T-helper 2 cell treated with Interferon-gamma antibody and Interleukin-4, amounts not matched to agents 5 μg/mL and 100 μg/mL, for 36 hours (primary cell): ENCODE measurements around the gene LIMA1.
"Not testable (repeated sequence)": the region's sequence is repeated elsewhere in the genome, so short reads cannot be mapped to it uniquely, and the experiment has no call there.

Experiments
- DNase-seq: peaks from one replicate; pipeline ENCODE4 v3.0.0; 2021; ENCODE audit warnings: low spot score
- H3K27ac Mint-ChIP-seq: one replicate; pipeline ENCODE4 v1.8.0; 2021; ENCODE audit warnings: mild to moderate bottlenecking, mixed read lengths
- H3K27me3 Mint-ChIP-seq: one replicate; pipeline ENCODE4 v1.8.0; 2021; ENCODE audit warnings: low read depth, mixed read lengths
- H3K36me3 Mint-ChIP-seq: one replicate; pipeline ENCODE4 v1.8.0; 2021; ENCODE audit warnings: low read depth, mixed read lengths
- H3K4me1 Mint-ChIP-seq: one replicate; pipeline ENCODE4 v1.8.0; 2021; ENCODE audit warnings: low read depth, mixed read lengths
- H3K4me3 Mint-ChIP-seq: one replicate; pipeline ENCODE4 v1.8.0; 2022; ENCODE audit warnings: mild to moderate bottlenecking, moderate library complexity, mixed read lengths
- H3K9me3 Mint-ChIP-seq: one replicate; pipeline ENCODE4 v1.8.0; 2021; ENCODE audit warnings: mixed read lengths

Gene LIMA1

GRCh38 chr12:50231346-50231745 lies 52.0 kb downstream of the LIMA1 start:
- H3K27me3 Mint-ChIP-seq: no peaks in the 10 kb centered on the region
- H3K9me3 Mint-ChIP-seq: no peaks in the 10 kb centered on the region
- H3K4me3 Mint-ChIP-seq: no peak overlapping the region
- DNase-seq: no peak
- no peak overlapping the region for H3K27ac Mint-ChIP-seq
- peaks cover 2% of the 10 kb centered on the region for H3K36me3 Mint-ChIP-seq
- H3K4me1 Mint-ChIP-seq: peaks cover 13% of the 10 kb centered on the region

GRCh38 chr12:50230217-50230616 lies 53.1 kb downstream of the LIMA1 start:
- Mint-ChIP-seq H3K4me3 (no peak overlapping the region), H3K27ac (no peak overlapping the region), H3K9me3 (no peaks in the 10 kb centered on the region), H3K27me3 (no peaks in the 10 kb centered on the region), H3K36me3 (peaks cover 2% of the 10 kb centered on the region), H3K4me1 (peaks cover 16% of the 10 kb centered on the region)
- DNase-seq: no peak

GRCh38 chr12:50224026-50224692 lies 59.2 kb downstream of the LIMA1 start:
- Mint-ChIP-seq H3K4me1 (peaks cover 26% of the 10 kb centered on the region), H3K27ac (peak overlapping the region; percentile 76)
- DNase-seq: peak; percentile 46

DNA sequence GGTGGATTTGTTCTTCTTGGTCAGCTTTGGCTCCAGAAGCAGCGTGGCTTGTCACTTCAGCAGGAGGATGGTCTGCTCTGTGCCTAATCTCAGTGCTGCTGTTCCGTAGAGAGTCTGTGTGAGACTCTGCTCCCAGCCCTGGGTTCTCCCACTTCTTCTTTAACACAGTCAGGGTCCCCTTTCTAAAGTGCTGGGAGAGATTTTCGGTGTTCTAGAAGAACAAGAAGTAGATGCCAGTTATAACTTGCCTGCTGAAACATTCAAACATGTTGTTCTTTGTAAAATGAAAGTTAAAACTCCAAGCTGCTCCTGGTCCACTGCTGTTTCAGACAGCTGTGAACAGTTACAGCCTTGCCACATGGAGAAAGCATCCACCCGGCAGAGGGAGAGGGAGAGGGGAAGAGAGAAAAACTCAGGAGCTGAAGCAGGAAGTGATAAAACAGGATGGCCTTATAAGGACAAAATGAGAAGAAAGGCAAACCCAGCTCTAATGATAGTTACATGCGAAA lies 61.0 kb downstream of the LIMA1 start:
- DNase-seq: no peak
- Mint-ChIP-seq H3K27me3 (no peaks in the 10 kb centered on the region), H3K4me3 (no peak overlapping the region)

More at GRCh38 chr12:50224026-50224692, 59.2 kb downstream of the LIMA1 start:
- peaks cover 8% of the 10 kb centered on the region for H3K36me3 Mint-ChIP-seq
- no peaks in the 10 kb centered on the region for H3K9me3 Mint-ChIP-seq
- H3K4me3 Mint-ChIP-seq: peak overlapping the region; percentile 63
- no peaks in the 10 kb centered on the region for H3K27me3 Mint-ChIP-seq

DNA sequence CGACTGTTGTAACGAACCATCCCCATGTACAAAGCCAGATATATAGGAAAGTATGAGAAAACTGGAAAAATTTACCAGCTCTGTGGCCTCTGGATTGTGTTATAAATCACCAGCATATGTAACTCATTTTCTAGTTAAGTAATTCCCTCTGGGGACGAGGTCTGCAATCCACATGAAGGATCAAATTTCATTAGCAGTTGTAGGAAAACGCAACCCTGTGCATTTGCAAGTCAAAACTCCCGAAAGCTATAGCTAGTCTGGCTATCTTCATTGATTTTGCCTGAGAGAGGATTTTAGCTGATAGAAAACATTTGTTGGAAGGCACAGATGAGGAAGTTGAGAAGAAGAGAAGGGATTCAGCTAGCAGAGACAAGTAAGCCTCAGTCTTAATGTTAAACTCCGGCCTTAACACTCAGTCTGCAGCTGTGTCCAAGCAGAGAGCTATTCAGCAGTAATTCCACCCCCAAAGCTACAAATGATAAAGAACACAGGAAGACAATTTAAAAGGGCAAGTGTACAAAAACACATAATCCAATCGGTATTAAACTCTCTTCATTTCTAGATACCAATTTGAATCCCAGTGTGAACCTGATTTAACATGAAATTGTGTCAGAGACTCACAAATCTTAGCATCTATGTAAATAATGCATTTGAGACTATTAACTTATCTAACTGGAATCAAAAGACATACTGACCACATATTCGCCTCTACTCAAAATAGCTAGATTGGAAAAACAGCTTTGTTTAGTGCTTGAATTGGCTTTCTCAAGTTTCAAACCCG lies 61.9 kb downstream of the LIMA1 start:
- no peaks in the 10 kb centered on the region for H3K27me3 Mint-ChIP-seq
- H3K27ac Mint-ChIP-seq: no peak overlapping the region

More for the DNA sequence above, 61.0 kb downstream of the LIMA1 start:
- H3K36me3 Mint-ChIP-seq: peaks cover 18% of the 10 kb centered on the region
- peaks cover 30% of the 10 kb centered on the region for H3K4me1 Mint-ChIP-seq
- H3K9me3 Mint-ChIP-seq: no peaks in the 10 kb centered on the region
- H3K27ac Mint-ChIP-seq: no peak overlapping the region

DNA sequence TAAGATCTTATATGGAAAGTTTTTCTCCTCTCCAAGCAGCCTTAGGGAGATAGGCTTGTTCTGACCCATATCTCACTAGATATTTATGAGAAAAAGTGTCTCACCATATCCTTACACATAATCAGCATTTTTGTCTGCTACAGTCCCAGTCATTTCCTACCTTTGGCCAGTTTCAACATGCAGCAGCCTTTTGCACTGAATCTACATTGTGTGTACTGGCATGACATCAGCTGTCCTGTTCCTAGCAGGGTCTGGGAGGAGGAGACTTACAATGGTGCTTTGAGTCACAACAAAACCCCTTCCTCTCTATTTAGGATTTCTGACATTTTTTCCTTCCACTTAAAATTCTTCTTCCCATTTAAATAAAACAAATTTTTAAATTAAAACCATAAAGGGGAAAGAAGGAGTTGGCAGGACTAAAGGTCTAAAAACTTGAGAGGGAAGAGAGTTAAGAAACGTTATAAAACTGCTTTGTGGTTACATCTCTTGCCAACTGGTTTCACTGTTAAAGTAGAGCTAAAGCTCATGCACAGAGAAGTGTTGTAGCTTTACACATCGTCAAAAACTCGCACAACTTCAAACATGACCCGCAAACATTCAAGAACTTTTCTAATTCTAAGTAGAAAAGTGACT lies 62.8 kb downstream of the LIMA1 start:
- no peak overlapping the region for H3K4me3 Mint-ChIP-seq
- H3K9me3 Mint-ChIP-seq: no peaks in the 10 kb centered on the region
- peaks cover 26% of the 10 kb centered on the region for H3K36me3 Mint-ChIP-seq
- H3K27ac Mint-ChIP-seq: no peak overlapping the region
- no peaks in the 10 kb centered on the region for H3K27me3 Mint-ChIP-seq
- peaks cover 36% of the 10 kb centered on the region for H3K4me1 Mint-ChIP-seq
- DNase-seq: peak; percentile 69

More for the DNA sequence above, 61.9 kb downstream of the LIMA1 start:
- Mint-ChIP-seq H3K36me3 (peaks cover 23% of the 10 kb centered on the region), H3K4me3 (no peak overlapping the region), H3K9me3 (no peaks in the 10 kb centered on the region), H3K4me1 (peaks cover 34% of the 10 kb centered on the region)
- DNase-seq: no peak

GRCh38 chr12:50219544-50219943 lies 63.8 kb downstream of the LIMA1 start:
- H3K36me3 Mint-ChIP-seq: peaks cover 29% of the 10 kb centered on the region
- no peak overlapping the region for H3K4me3 Mint-ChIP-seq
- DNase-seq: no peak
- peak overlapping the region; percentile 71 for H3K27ac Mint-ChIP-seq
- H3K9me3 Mint-ChIP-seq: no peaks in the 10 kb centered on the region
- H3K27me3 Mint-ChIP-seq: no peaks in the 10 kb centered on the region
- H3K4me1 Mint-ChIP-seq: peaks cover 38% of the 10 kb centered on the region

- H3K27ac Mint-ChIP-seq, H3K27me3 Mint-ChIP-seq, H3K9me3 Mint-ChIP-seq, DNase-seq: not testable (repeated sequence)
- peaks cover 38% of the 10 kb centered on the region for H3K4me1 Mint-ChIP-seq
- peaks cover 31% of the 10 kb centered on the region for H3K36me3 Mint-ChIP-seq
- H3K4me3 Mint-ChIP-seq: peak overlapping the region; percentile 60
Observed at GRCh38 chr12:50219001-50219400, 64.3 kb downstream of the LIMA1 start.

DNA sequence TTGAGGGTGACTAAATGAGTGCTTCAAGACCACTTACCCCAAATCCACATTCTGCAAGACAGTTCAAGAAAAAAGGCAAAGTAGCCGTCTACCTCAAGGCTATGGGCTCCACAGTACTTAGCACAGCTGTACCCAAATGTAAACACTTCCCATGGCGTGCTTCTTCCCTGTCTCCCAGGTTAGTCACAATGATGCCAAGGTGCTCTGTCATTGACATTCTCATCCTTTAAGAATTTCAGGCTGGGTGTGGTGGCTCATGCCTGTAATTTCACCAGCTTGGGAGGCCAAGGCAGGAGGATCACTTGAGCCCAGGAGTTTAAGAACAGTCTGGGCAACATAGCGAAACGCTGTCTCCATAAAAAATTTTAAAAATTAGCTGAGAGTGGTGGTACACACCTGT lies 64.9 kb downstream of the LIMA1 start:
- DNase-seq: no peak
- Mint-ChIP-seq H3K27me3 (no peaks in the 10 kb centered on the region), H3K36me3 (peaks cover 37% of the 10 kb centered on the region), H3K9me3 (no peaks in the 10 kb centered on the region), H3K4me1 (peaks cover 39% of the 10 kb centered on the region), H3K4me3 (peak overlapping the region; percentile 60), H3K27ac (no peak overlapping the region)

DNA sequence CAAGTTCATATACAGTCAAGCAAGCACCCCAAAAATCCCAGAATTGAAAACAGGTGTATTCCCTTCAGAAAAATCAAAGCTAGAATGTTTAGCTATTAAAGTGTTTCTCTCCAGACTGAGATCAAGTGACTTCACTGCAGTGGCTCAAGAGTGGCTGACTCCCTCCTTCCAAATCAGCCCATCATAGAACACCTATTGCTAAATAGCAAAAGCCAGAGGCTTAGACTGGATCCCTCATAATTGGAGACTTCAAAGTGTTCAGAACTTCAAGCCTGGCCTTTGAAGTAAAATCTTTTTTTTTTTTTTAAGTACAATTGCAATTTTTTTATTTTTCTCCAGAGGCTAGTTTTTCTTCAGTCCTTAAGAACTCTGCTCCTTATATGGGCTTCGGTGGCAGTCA lies 66.1 kb downstream of the LIMA1 start:
- no peak for DNase-seq
- H3K9me3 Mint-ChIP-seq: no peaks in the 10 kb centered on the region
- peaks cover 44% of the 10 kb centered on the region for H3K4me1 Mint-ChIP-seq
- peak overlapping the region; percentile 68 for H3K4me3 Mint-ChIP-seq
- no peaks in the 10 kb centered on the region for H3K27me3 Mint-ChIP-seq
- peaks cover 42% of the 10 kb centered on the region for H3K36me3 Mint-ChIP-seq
- peak overlapping the region; percentile 63 for H3K27ac Mint-ChIP-seq

- H3K9me3 Mint-ChIP-seq: no peaks in the 10 kb centered on the region
- H3K4me3 Mint-ChIP-seq: peak overlapping the region; percentile 11
- DNase-seq: no peak
- H3K4me1 Mint-ChIP-seq: peaks cover 54% of the 10 kb centered on the region
- H3K27me3 Mint-ChIP-seq: no peaks in the 10 kb centered on the region
- peaks cover 48% of the 10 kb centered on the region for H3K36me3 Mint-ChIP-seq
- H3K27ac Mint-ChIP-seq: peak overlapping the region; percentile 58
Observed at GRCh38 chr12:50215033-50215432, 68.3 kb downstream of the LIMA1 start.

GRCh38 chr12:50214018-50214417 lies 69.3 kb downstream of the LIMA1 start:
- peaks cover 47% of the 10 kb centered on the region for H3K36me3 Mint-ChIP-seq
- H3K4me1 Mint-ChIP-seq: peaks cover 50% of the 10 kb centered on the region
- no peak for DNase-seq
- peak overlapping the region; percentile 69 for H3K4me3 Mint-ChIP-seq
- H3K9me3 Mint-ChIP-seq: no peaks in the 10 kb centered on the region
- no peaks in the 10 kb centered on the region for H3K27me3 Mint-ChIP-seq
- H3K27ac Mint-ChIP-seq: peak overlapping the region; percentile 74

DNA sequence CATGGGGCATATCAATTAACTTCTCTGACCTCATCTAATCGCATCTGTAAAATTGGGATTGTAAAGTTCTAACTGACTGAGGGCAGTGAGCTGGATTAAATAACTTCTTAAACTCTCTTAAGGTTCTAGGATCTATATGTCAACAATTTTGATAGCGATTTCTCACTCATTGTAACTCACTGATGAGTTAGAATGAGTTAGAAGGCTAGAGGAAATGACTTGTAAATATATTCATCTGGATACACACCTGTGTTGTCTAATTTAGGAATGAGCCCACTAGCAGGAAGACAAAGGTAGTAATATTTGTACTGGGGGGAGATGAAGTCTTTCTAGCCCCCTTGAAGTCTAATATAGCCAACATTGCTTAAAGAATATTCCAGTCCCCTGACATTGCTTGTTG lies 69.9 kb downstream of the LIMA1 start:
- H3K27ac Mint-ChIP-seq: peak overlapping the region; percentile 74
- no peaks in the 10 kb centered on the region for H3K9me3 Mint-ChIP-seq
- H3K4me3 Mint-ChIP-seq: peak overlapping the region; percentile 69
- H3K27me3 Mint-ChIP-seq: no peaks in the 10 kb centered on the region
- H3K36me3 Mint-ChIP-seq: peaks cover 47% of the 10 kb centered on the region
- H3K4me1 Mint-ChIP-seq: peaks cover 47% of the 10 kb centered on the region
- DNase-seq: no peak

- no peak for DNase-seq
- H3K36me3 Mint-ChIP-seq: peaks cover 42% of the 10 kb centered on the region
- peak overlapping the region; percentile 92 for H3K27ac Mint-ChIP-seq
- no peaks in the 10 kb centered on the region for H3K27me3 Mint-ChIP-seq
- peaks cover 41% of the 10 kb centered on the region for H3K4me1 Mint-ChIP-seq
- peak overlapping the region; percentile 78 for H3K4me3 Mint-ChIP-seq
- H3K9me3 Mint-ChIP-seq: no peaks in the 10 kb centered on the region
Observed at GRCh38 chr12:50212071-50212467, 71.3 kb downstream of the LIMA1 start.
